NCI-H1092 (cell line): ENCODE data around the gene SERINC1.

Source experiments
- DNase-seq: peaks from one replicate; lab custom pipeline; 2025; lab: John Stamatoyannopoulos, UW

SERINC1 gene

DNA sequence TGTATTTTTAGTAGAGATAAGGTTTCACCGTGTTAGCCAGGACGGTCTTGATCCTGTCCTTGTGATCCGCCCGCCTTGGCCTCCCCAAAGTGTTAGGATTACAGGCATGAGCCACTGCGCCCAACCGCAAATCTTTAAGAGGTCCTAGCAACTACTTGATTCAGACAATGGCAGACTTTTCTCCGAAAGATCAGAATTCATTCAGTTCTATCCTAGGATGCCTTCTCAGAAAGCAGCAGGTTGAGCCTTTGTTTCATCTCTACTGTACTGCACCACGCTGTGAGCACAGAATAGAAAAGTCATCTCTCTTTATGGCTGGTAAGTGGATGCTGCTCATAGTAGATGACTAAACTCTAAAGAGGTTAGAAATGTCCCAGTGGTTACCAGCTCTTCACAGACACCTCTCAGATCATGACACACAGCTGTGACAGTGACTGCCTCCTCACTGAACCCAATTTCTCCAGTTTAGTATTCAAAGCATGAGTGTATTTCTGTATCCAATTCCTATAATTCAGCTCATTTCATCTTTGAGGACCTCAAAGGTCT lies 78.2 kb downstream of the SERINC1 start:
- DNase-seq = no peak
